IPS-18a (cell line): Measurements from ENCODE around the gene CNTFR.

Experiments
- H3K27ac ChIP-seq: one replicate; pipeline ENCODE4 v1.5.1; 2013; ENCODE audit warnings: low read length
- H3K27me3 ChIP-seq: one replicate; pipeline ENCODE4 v1.6.1; 2013; ENCODE audit warnings: mild to moderate bottlenecking, low read length; ENCODE audit not compliant: control insufficient read depth, insufficient read depth
- H3K36me3 ChIP-seq: one replicate; pipeline ENCODE4 v1.6.1; 2013; ENCODE audit warnings: low read depth, low read length; ENCODE audit not compliant: control insufficient read depth
- H3K4me1 ChIP-seq: one replicate; pipeline ENCODE4 v1.6.1; 2013; ENCODE audit warnings: low read depth, low read length; ENCODE audit not compliant: control insufficient read depth
- H3K4me3 ChIP-seq: one replicate; pipeline ENCODE4 v1.5.1; 2013; ENCODE audit warnings: low read length
- H3K9ac ChIP-seq: one replicate; pipeline ENCODE4 v1.6.1; 2013; ENCODE audit warnings: mild to moderate bottlenecking, low read length, moderate library complexity
- H3K9me3 ChIP-seq: one replicate; pipeline ENCODE4 v1.6.1; 2013; ENCODE audit warnings: low read depth, low read length; ENCODE audit not compliant: control insufficient read depth

CNTFR gene

GRCh38 chr9:34521406-34522045, 68.0 kb downstream of the CNTFR start:
- Histone ChIP-seq H3K27me3 (peaks cover 8% of the 10 kb centered on the region), H3K27ac (no peak overlapping the region), H3K4me1 (peaks cover 4% of the 10 kb centered on the region), H3K9ac (no peak overlapping the region), H3K9me3 (no peaks in the 10 kb centered on the region), H3K36me3 (no peaks in the 10 kb centered on the region), H3K4me3 (no peak overlapping the region)

- Histone ChIP-seq H3K9me3 (no peaks in the 10 kb centered on the region), H3K36me3 (no peaks in the 10 kb centered on the region), H3K9ac (no peak overlapping the region), H3K4me3 (no peak overlapping the region), H3K27ac (no peak overlapping the region), H3K27me3 (peaks cover 8% of the 10 kb centered on the region), H3K4me1 (peaks cover 4% of the 10 kb centered on the region)
These were observed 68.8 kb downstream of the CNTFR start for GRCh38 chr9:34520505-34521385.

- H3K36me3 ChIP-seq, result no peaks in the 10 kb centered on the region
- no peaks in the 10 kb centered on the region for H3K9me3 ChIP-seq
- H3K27ac ChIP-seq, result no peak overlapping the region
- peaks cover 4% of the 10 kb centered on the region for H3K4me1 ChIP-seq
- H3K27me3 ChIP-seq, result peaks cover 8% of the 10 kb centered on the region
- no peak overlapping the region for H3K9ac ChIP-seq
- H3K4me3 ChIP-seq, result no peak overlapping the region
These were observed 69.4 kb downstream of the CNTFR start for GRCh38 chr9:34520096-34520495.

- Histone ChIP-seq H3K27me3 (peaks cover 8% of the 10 kb centered on the region), H3K36me3 (no peaks in the 10 kb centered on the region), H3K9ac (no peak overlapping the region), H3K4me3 (no peak overlapping the region), H3K4me1 (peaks cover 4% of the 10 kb centered on the region), H3K27ac (no peak overlapping the region), H3K9me3 (no peaks in the 10 kb centered on the region)
These were observed 70.1 kb downstream of the CNTFR start for GRCh38 chr9:34519321-34520020.

DNA sequence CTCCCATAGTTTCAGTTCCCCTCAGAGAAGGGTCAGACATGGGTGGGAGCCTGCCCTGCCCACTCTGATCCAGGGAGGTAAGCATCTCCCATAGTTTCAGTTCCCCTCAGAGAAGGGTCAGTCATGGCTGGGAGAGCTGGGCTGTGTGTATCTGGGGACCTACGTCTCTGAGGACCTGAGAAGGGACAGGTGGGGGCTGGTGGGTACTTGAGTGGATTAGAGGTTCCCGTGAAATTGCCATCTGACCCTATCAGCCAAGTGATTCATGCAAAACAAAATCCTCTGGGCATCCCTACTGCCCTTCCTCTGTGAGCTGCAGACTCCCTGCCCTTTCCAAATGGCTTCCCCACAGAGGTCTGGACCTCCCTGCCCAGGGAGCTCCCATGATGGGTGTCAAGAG, 70.6 kb downstream of the CNTFR start:
- Histone ChIP-seq H3K4me3 (no peak overlapping the region), H3K9me3 (no peaks in the 10 kb centered on the region), H3K4me1 (peaks cover 6% of the 10 kb centered on the region), H3K27me3 (peaks cover 8% of the 10 kb centered on the region), H3K27ac (no peak overlapping the region), H3K9ac (no peak overlapping the region), H3K36me3 (no peaks in the 10 kb centered on the region)

GRCh38 chr9:34518110-34518616, 71.4 kb downstream of the CNTFR start:
- H3K4me1 ChIP-seq, result peaks cover 13% of the 10 kb centered on the region
- H3K9ac ChIP-seq, result no peak overlapping the region
- H3K36me3 ChIP-seq, result no peaks in the 10 kb centered on the region
- H3K27ac ChIP-seq, result no peak overlapping the region
- no peak overlapping the region for H3K4me3 ChIP-seq
- no peaks in the 10 kb centered on the region for H3K9me3 ChIP-seq
- peaks cover 8% of the 10 kb centered on the region for H3K27me3 ChIP-seq

DNA sequence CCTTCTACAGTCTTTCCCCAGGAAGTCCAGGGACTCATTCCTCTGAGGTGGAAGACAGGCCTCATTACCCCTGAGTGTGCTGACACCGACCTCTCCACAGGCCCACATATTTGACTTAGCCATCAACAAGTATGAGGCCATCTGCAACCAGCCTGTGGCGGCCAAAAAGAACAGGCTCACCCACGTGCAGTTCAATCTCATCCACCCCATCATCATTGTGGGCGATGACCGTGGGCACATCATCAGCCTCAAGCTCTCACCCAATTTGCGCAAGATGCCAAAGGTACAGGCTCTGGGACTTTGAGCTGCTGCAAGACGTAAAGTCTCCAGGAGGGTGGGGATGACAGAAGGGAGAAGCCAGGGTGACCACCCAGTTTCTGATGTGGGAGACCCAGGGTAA, 72.3 kb downstream of the CNTFR start:
- peaks cover 4% of the 10 kb centered on the region for H3K27me3 ChIP-seq
- no peak overlapping the region for H3K27ac ChIP-seq
- H3K9me3 ChIP-seq, result no peaks in the 10 kb centered on the region
- H3K9ac ChIP-seq, result no peak overlapping the region
- no peak overlapping the region for H3K4me3 ChIP-seq
- H3K36me3 ChIP-seq, result no peaks in the 10 kb centered on the region
- H3K4me1 ChIP-seq, result peaks cover 19% of the 10 kb centered on the region

- Histone ChIP-seq H3K4me3 (no peak overlapping the region), H3K27me3 (no peaks in the 10 kb centered on the region), H3K9ac (no peak overlapping the region), H3K9me3 (no peaks in the 10 kb centered on the region), H3K4me1 (peaks cover 21% of the 10 kb centered on the region), H3K36me3 (no peaks in the 10 kb centered on the region), H3K27ac (no peak overlapping the region)
These were observed 73.6 kb downstream of the CNTFR start for GRCh38 chr9:34515959-34516358.

DNA sequence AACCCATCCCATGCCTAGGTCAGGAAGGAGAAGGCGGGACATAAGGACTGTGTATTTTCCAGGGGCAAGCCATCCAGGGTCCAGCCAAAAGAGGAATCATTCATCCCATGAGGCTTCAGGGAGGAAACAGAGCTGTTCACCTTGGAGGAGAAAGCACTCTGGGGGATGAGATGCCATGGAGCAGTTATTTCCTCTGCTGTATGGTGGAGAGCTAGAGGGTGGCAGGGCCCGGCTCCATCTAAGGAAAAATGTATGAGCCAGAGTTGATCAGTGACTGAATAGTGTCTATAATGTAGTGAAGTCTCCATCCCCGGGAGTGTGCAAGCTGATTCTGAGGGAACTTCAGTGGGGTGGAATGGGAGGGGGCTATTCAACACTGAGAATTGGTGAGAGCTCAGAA, 74.7 kb downstream of the CNTFR start:
- Histone ChIP-seq H3K27ac (no peak overlapping the region), H3K36me3 (no peaks in the 10 kb centered on the region), H3K4me3 (no peak overlapping the region), H3K4me1 (peaks cover 21% of the 10 kb centered on the region), H3K9ac (no peak overlapping the region), H3K27me3 (no peaks in the 10 kb centered on the region), H3K9me3 (no peaks in the 10 kb centered on the region)

GRCh38 chr9:34514401-34514800, 75.1 kb downstream of the CNTFR start:
- Histone ChIP-seq H3K9me3 (no peaks in the 10 kb centered on the region), H3K27ac (no peak overlapping the region), H3K36me3 (no peaks in the 10 kb centered on the region), H3K9ac (no peak overlapping the region), H3K4me1 (peaks cover 21% of the 10 kb centered on the region), H3K27me3 (no peaks in the 10 kb centered on the region), H3K4me3 (no peak overlapping the region)

DNA sequence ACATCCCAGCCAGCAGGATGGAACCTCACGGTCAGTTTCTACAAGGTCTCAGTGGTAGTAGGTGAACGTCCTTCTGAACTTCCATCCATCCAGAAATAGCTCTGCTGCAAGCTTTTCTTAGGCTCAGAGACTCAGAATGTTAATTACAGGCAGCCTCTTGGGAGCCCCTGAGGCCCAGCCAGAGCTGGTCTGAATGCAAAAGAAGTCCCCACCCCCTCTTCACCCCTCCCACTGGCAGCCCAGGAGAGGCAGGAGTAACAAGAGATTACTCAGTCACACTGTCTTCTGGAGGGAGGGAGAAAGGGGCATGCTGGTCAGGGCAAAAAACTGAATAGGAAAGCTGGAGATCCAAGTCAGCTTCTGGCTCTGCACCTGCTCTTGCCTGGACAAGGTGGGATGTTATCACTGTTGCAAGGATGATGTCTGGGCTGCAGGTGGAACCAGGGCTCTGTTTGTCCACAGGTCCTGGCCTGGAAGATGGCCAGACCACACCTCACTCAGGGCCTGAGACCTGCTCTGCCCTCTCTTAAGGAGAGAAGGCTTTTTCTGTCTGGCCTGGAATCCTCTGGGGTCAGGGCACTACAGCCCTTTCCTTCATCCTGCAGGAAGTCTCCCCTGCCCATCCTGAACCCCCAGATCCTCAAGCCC, 75.8 kb downstream of the CNTFR start:
- peak overlapping the region; percentile 2 for H3K4me3 ChIP-seq
- H3K9ac ChIP-seq, result no peak overlapping the region
- peaks cover 21% of the 10 kb centered on the region for H3K4me1 ChIP-seq
- H3K27ac ChIP-seq, result no peak overlapping the region
- no peaks in the 10 kb centered on the region for H3K36me3 ChIP-seq
- H3K9me3 ChIP-seq, result no peaks in the 10 kb centered on the region
- no peaks in the 10 kb centered on the region for H3K27me3 ChIP-seq
